PC-3 (cell line): Measurements from ENCODE around the gene NLRP13. TPM values are rescaled to one million over a fixed set of nuclear protein-coding genes. Genes with fewer than 3 reads are reported as not detected.
"Not testable (repeated sequence)": the region's sequence is repeated elsewhere in the genome, so short reads cannot be mapped to it uniquely, and the experiment has no call there.

Source experiments
- ATAC-seq: fragments of 200-7000 bp; cut with Tn5 transposase; 2 replicates; pipeline ENCODE4 v1.9.1; 2020; ENCODE audit warnings: mild to moderate bottlenecking, moderate library complexity
- BruUV-seq: library from RNA; stranded (reverse); fragments of 400-500 nt; replicated peaks from 2 replicates; lab custom pipeline; 2021; lab: Mats Ljungman, UMichigan
- CTCF ChIA-PET: fragments of 300-600 bp; sonication (Branson Sonifier 250); formaldehyde crosslinking; loops from one replicate; lab custom pipeline; 2022; ENCODE audit warnings: antibody characterized with exemption; lab: Charles Lee
- POLR2A ChIA-PET: fragments of 300-600 bp; sonication (Branson Sonifier 250); formaldehyde crosslinking; loops from one replicate; lab custom pipeline; 2022; ENCODE audit warnings: antibody characterized with exemption; ENCODE audit not compliant: unreplicated experiment; lab: Charles Lee
- DNase-seq: peaks from one replicate; pipeline ENCODE4 v3.0.0-alpha.2; 2015
- H2AFZ ChIP-seq: fragments of 300-600 bp; sonication (generic); 2 replicates; pipeline ENCODE4 v1.6.0; 2016; ENCODE audit warnings: antibody characterized with exemption, low read length
- H3F3A ChIP-seq: fragments of 300-600 bp; sonication (generic); one replicate; pipeline ENCODE4 v1.6.0; 2017; ENCODE audit warnings: antibody characterized with exemption, low read length, control low read depth, mild to moderate bottlenecking; ENCODE audit not compliant: unreplicated experiment
- H3K27ac ChIP-seq: fragments of 300-600 bp; sonication (generic); 2 replicates; pipeline ENCODE4 v1.5.1; 2016; ENCODE audit warnings: mild to moderate bottlenecking, low read length
- H3K27me3 ChIP-seq: fragments of 300-600 bp; sonication (generic); 2 replicates; pipeline ENCODE4 v1.6.1; 2016; ENCODE audit warnings: low read length, mixed read lengths
- H3K36me3 ChIP-seq: fragments of 300-600 bp; sonication (generic); 2 replicates; pipeline ENCODE4 v1.6.1; 2016; ENCODE audit warnings: low read depth, mixed run types, low read length, mixed read lengths
- H3K4me1 ChIP-seq: fragments of 300-600 bp; sonication (generic); 2 replicates; pipeline ENCODE4 v1.5.1; 2016; ENCODE audit warnings: low read length; ENCODE audit not compliant: insufficient read depth
- H3K4me2 ChIP-seq: fragments of 300-600 bp; sonication (generic); 2 replicates; pipeline ENCODE4 v1.6.0; 2016; ENCODE audit warnings: low read length
- H3K4me3 ChIP-seq: fragments of 300-600 bp; sonication (generic); 2 replicates; pipeline ENCODE4 v1.5.1; 2016; ENCODE audit warnings: mild to moderate bottlenecking, low read length, mixed read lengths
- H3K79me2 ChIP-seq: fragments of 300-600 bp; sonication (generic); 2 replicates; pipeline ENCODE4 v1.6.1; 2017; ENCODE audit warnings: low read length, mixed read lengths
- H3K9ac ChIP-seq: fragments of 300-600 bp; sonication (generic); 2 replicates; pipeline ENCODE4 v1.6.0; 2016; ENCODE audit warnings: mild to moderate bottlenecking, low read length
- H3K9me2 ChIP-seq: fragments of 300-600 bp; sonication (generic); replicated peaks from 2 replicates; pipeline ENCODE4 v1.6.1; 2016; ENCODE audit warnings: mixed run types, low read length, mixed read lengths
- H3K9me3 ChIP-seq: fragments of 300-600 bp; sonication (generic); 2 replicates; pipeline ENCODE4 v1.6.1; 2016; ENCODE audit warnings: low read length, mixed read lengths
- H4K20me1 ChIP-seq: fragments of 300-600 bp; sonication (generic); 2 replicates; pipeline ENCODE4 v1.6.1; 2016; ENCODE audit warnings: low read length, mixed read lengths
- CTCF ChIP-seq: fragments of 300-600 bp; sonication (generic); conservative IDR thresholded peaks from 2 replicates; pipeline ENCODE4 v1.5.1; 2017; ENCODE audit warnings: antibody characterized with exemption, low read depth, mild to moderate bottlenecking, low read length
- EZH2 ChIP-seq: fragments of 300-600 bp; sonication (generic); IDR thresholded peaks from one replicate; pipeline ENCODE4 v1.6.1; 2017; ENCODE audit warnings: antibody characterized with exemption, mild to moderate bottlenecking, low read length; ENCODE audit not compliant: unreplicated experiment
- EZH2phosphoT487 ChIP-seq: fragments of 300-600 bp; sonication (generic); IDR thresholded peaks from 2 replicates; pipeline ENCODE4 v1.6.1; 2018; ENCODE audit warnings: mild to moderate bottlenecking, antibody characterized with exemption, low read length, borderline replicate concordance
- intact Hi-C: fragments of 100-400 bp; cut with micrococcal nuclease; formaldehyde crosslinking; loops from 2 replicates; pipeline ENCODE4 v1.9.0; 2023
- total RNA-seq: library from RNA; depleted of rRNA; stranded (reverse); fragments of >200 nt; gene quantifications from 2 replicates; pipeline ENCODE4 v1.2.3, GENCODE V29; 2014

The NLRP13 gene
- total RNA-seq, 1 experiment from 2014 or later, result not detected

GRCh38 chr19:55930996-55931515, 1.1 kb downstream of the NLRP13 start:
- H3K9me2 ChIP-seq, result no peaks in the 10 kb centered on the region
- TF ChIP-seq EZH2phosphoT487, result no peak
- no peak for TF ChIP-seq EZH2
- no peak for TF ChIP-seq CTCF
- H3K79me2 ChIP-seq, result no peaks in the 10 kb centered on the region
- no peak overlapping the region for H3K4me3 ChIP-seq
- BruUV-seq, result no TSS peak
- DNase-seq (no peak), ATAC-seq (no peak)
- no peak overlapping the region for H3K27ac ChIP-seq
- no peaks in the 10 kb centered on the region for H4K20me1 ChIP-seq
- H3K4me2 ChIP-seq, result no peak overlapping the region
- no peaks in the 10 kb centered on the region for H3K4me1 ChIP-seq
- ChIA-PET POLR2A (no interaction called here), CTCF (no interaction called here)
- peaks cover 68% of the 10 kb centered on the region for H3K27me3 ChIP-seq
- H3K9me3 ChIP-seq, result no peaks in the 10 kb centered on the region
- no peaks in the 10 kb centered on the region for H3F3A ChIP-seq
- intact Hi-C loops, result no loop called here
- H3K36me3 ChIP-seq, result no peaks in the 10 kb centered on the region
- H2AFZ ChIP-seq, result no peak overlapping the region
- H3K9ac ChIP-seq, result no peak overlapping the region

GRCh38 chr19:55929258-55929657, 2.9 kb downstream of the NLRP13 start:
- H3K27me3 ChIP-seq, result peaks cover 62% of the 10 kb centered on the region
- H3K27ac ChIP-seq, H3K9me2 ChIP-seq, H3K4me1 ChIP-seq, POLR2A ChIA-PET, H3F3A ChIP-seq, H4K20me1 ChIP-seq, CTCF ChIA-PET, intact Hi-C loops, H3K36me3 ChIP-seq, H3K4me2 ChIP-seq, H3K9me3 ChIP-seq, DNase-seq, H2AFZ ChIP-seq, H3K9ac ChIP-seq, BruUV-seq, ATAC-seq, H3K4me3 ChIP-seq, H3K79me2 ChIP-seq: not testable (repeated sequence)

GRCh38 chr19:55927991-55928390, 4.1 kb downstream of the NLRP13 start:
- no peak for DNase-seq
- Histone ChIP-seq H3K36me3 (no peaks in the 10 kb centered on the region), H3K9ac (no peak overlapping the region), H3K4me3 (no peak overlapping the region), H3K79me2 (no peaks in the 10 kb centered on the region), H2AFZ (no peak overlapping the region), H3K4me2 (no peak overlapping the region), H3K9me2 (no peaks in the 10 kb centered on the region), H4K20me1 (no peaks in the 10 kb centered on the region), H3K9me3 (peaks cover under 1% of the 10 kb centered on the region; the same call in 1 of the 2 replicates), H3K27me3 (peaks cover 49% of the 10 kb centered on the region), H3F3A (no peaks in the 10 kb centered on the region), H3K27ac (no peak overlapping the region), H3K4me1 (no peaks in the 10 kb centered on the region)
- intact Hi-C loops, result no loop called here
- BruUV-seq, result no TSS peak
- POLR2A ChIA-PET, result no interaction called here
- TF ChIP-seq CTCF (no peak), EZH2 (no peak), EZH2phosphoT487 (no peak)
- ATAC-seq, result no peak
- CTCF ChIA-PET, result no interaction called here
